UCSD-AML1 (cell line): ENCODE data around the gene SUB1.
"Not testable (repeated sequence)": the region's sequence is repeated elsewhere in the genome, so short reads cannot be mapped to it uniquely, and the experiment has no call there.

Experiments
- DNase-seq: peaks from one replicate; lab custom pipeline; 2025; ENCODE audit not compliant: unreplicated experiment; lab: John Stamatoyannopoulos, UW

Gene SUB1

DNA sequence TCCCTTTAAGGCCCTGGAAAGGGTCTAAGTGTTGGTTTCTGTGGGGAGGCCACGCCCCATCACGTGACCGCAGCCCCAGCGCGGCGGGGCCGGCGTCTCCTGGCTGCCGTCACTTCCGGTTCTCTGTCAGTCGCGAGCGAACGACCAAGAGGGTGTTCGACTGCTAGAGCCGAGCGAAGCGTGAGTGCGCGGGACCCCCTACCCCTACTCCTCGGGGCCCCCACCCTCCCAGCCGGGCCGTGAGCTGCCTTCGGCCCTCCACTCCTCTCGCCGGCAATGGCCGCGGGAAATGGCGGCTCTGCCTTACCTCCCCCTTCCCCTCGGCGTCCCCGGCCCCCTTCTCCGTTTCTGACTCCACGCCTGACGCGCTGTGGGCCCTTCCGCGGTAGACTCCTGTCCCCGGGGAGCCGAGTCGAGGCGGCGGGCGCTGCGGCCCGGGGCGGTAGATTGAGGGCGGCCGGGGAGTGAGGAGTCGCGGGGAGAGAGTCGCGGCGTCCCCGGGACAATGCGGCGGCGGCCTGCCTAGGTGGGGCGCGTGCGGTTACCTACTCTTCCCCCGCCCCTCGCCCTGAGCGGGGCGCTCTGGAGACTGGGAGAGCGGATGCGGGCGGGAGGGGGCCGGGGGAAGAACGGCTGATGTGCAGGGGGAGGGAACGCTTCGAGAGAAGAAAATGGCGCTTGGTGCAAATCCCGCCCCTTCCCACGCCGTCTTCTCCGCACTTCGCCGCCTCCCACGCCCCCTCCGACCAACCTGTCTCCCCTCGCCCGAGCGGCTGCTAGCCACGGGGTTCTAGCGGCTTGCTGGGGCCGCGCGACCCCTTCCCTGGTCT is at the start of gene SUB1:
TSS of gene SUB1 (plus strand) at position 112 of the 830 bp plus-strand sequence. CDS start 2,956 bp downstream, outside the sequence.
- DNase-seq: peak; percentile 92

DNA sequence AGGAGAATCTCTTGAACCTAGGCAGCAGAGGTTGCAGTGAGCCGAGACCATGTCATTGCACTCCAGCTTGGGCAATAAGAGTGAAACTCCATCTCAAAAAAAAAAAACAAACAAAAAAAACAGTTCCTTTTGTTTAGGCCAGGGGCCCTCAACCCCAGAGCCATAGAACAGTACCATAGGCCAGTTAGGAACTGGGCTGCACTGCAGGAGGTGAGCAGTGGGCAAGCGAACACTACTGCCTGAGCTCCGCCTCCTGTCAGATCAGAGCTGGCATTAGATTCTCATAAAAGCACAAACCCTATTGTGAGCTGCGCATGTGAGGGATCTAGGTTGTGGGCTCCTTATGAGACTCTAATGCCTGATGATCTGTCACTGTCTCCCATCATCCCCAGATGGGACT is 49.1 kb upstream of the SUB1 start:
- no peak for DNase-seq

DNA sequence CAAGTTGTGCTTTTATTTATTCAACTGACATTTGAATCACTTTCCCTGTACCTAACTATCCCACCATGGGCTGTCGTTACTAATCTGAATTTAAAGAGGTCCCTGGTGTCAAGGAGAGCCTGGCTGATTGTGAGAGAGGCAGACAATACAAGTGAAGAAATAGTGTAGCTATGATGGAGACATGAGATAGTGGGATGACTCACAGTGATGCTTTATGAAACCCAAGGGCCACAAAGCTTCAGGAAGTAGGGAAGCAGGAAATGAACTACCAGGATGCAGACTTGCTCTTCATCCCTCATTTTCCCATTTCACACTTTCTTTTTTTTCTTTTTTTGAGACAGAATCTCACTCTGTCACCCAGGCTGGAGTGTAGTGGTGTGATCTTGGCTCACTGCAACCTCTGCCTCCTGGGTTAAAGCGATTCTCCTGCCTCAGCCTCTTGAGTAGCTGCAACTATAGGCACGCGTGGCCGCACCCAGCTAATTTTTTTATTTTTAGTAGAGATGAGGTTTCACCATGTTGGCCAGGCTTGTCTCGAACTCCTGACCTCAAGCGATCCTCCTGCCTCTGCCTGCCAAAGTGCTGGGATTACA is 47.8 kb upstream of the SUB1 start:
- DNase-seq: not testable (repeated sequence)

DNA sequence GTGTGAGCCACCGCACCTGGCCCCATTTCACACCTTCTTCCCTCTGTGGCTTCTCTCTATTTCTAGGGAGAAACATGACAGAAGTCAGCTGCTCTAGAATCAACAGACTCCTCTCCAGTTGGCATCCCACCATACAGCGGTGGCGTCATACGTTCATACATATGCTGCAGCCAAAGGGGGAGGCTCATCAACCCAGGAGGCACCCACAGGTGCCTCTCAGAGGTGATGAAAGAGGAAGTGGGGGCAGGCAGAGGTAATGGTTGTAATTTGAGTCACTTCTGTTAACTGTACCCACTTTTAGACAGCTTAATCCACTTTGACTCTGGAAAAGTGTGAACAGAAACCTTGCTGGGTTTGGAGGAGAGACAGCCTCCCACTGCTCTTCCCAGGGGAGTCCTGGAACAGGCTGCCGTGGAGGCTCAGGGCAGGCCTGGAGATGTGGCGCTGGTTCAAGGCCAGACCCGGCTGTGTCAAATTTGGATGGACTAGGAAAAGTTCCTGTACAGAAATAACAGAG is 47.3 kb upstream of the SUB1 start:
- DNase-seq: no peak

DNA sequence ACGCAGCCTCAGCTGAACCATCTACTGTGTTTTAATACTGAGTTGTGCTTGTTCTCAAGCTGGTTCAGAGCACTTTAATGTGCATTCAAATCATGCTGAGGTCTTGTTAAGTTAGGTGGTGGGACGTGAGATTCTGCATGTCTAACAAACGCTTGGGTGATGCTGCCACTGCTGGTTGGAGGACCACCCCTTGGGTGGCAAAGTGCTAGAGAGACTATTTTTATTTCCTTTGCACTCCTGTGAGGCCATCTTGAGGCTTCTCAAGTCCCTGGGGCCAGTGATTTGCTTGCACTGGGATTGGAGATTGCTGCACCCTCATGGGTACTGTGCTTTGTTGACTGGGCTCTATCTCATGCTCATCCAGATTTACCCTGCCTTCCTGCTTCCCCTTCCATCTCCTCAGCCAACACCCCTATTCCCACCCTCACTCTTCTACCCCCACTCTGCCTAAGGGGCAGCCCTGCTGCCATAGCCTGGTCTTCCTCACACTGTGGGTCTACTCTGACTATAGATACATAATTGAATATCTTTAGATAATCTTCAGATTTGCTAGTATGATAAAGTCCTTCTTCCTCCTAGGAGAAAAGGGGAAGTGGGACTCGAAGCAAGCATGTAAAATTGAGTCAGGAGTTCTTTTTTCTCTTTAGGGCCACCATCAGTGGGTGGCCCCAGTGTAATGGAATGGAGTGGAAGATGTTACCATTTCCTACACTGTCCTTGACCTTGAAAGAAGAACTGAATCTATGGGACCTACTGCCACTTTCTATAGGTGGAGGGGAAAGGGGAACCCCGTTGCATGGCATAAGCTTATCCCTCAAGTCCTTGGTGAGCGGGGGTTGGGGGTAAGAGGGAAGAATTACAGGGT is 45.1 kb upstream of the SUB1 start:
- DNase-seq: no peak

DNA sequence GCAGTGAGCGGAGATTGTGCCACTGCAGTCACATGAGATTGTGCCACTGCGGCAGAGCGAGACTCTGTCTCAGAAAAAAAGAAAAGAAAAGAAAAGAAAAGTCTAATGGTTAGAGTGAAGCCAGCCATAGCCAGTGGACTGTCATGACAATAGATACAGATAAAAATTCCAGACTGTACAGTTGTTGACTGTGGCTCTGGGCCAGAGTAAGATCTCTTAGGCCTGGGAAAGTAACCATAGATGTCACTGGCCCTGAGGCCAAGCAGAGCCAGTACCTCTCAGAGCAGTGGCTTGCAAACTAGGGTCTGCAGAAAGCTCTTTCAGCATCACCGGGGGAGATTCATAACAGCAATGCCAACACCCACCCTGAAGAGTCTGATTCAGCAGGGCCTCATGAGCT is 44.1 kb upstream of the SUB1 start:
- DNase-seq: no peak

DNA sequence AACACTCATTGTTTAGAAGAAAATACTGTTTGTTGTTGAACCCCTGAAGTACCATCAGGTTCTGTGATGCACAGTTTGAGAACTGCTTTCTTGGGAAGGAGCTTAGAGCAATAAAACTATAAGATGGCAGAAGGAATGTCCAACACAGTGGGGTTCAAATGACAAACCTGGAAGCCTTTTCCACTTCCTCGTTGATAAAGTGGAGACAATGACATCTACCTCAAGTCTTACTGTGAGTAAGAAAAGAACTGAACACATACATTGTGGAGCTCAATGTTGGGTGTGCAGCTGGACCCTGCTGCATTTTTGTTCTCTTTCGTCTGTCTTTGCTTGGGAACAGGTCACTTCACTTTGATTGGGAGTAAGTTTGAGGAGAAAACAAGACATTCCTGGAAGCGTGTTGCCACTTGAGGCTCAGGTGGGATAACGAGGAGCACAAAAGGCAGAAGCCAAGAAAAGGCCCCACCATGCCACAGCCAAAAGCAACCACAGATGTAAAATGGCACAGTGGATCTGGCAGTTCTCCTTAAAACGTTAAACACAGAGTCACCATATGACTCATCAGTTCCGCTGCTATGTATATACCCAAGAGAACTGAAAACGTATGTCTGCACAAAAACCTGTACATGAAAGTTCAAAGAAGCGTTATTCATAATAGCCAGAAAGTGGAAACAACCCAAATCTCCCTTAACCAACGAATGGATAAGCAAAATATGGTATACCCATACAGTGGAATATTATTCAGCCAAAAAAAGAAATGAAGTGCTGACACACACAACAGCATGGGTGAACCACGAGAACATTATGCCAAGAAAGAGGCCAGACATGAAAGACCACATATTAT is 42.9 kb upstream of the SUB1 start:
- DNase-seq: no peak

DNA sequence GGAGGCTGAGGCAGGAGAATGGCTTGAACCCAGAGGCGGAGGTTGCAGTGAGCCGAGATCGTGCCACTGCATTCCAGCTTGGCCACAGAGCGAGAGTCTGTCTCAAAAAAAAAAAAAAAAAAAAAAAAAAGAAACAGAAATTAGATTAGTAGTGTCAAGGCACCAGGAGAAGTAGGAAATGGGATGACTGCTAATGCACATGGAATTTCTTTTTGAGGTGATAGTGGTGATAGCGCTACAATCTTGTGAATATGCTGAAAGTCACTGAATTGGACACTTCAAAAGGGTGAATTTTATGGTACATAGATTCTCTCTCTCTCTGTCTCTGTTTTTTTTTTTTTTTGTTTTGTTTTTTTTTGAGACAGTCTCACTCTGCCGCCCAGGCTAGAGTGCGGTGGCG is 42.1 kb upstream of the SUB1 start:
- DNase-seq: no peak

DNA sequence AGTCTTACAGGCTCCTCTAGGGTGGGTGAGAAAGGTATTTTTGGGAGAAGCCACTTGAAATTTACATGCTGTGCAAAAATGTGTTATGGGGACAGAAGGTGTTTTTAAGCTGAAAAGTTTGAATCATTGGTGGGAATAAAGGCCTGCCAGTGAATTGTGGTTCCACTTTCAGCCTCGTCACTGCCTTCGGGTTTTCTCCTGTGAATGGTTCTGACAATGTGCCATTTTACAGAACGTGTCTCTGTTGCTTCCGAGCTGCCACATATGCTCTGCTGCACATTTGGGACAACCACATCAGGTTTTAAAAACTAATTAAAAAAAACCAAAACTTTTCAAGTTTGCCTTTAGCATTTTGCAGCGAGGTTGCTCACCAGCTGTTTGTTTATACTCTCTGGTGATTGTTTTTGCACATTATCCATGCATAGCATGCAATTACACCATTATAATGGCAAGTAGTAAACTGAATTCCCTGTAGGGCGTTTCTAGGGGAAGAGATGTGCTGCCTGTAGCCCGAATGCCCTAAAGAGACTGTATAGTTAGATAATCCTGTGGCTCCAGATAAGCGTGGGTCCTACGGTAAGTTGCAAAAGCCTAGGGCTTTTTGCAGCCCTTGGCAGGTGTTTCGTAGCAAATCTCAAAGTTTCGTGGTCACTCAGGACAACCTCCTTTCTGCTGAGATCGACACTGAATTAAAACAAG is 40.1 kb upstream of the SUB1 start:
- DNase-seq: no peak

DNA sequence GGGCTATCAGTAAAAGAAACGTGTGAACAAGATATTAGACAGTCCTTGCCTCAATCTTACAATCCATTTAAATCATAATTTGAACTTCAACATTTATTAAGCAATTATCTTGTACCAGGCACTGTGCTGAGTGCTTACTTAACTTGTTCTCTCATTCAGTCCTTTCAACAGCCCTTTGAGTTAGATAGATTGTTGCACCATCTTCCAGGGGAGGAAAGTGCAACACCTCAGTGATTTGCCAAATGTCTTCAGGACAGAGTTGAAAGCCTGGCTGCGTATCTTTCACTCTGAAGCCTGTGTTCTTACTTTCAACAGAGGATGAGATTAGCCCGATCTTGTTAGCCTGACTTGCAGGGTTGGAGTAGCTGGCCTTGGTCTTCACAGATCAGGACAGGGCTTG is 34.2 kb upstream of the SUB1 start:
- DNase-seq: no peak

DNA sequence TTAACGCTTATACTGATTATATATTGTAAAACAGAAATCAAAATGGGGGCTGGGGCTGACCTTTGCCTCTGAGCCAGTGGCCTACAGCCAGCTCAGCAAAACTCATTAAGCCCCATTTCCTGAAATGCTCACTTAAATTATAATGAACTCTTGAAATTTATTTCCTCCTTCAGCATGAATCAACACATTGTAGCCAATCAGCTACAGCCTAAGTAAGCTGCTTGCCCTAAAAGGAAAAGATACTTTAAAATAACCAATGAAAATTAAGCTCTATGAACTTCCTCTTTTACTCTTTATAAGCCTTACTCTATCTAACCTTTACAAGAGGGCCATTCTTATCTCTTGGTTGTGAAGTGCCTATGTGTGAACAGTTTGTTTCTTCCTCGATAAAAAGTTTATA is 33.5 kb upstream of the SUB1 start:
- no peak for DNase-seq

DNA sequence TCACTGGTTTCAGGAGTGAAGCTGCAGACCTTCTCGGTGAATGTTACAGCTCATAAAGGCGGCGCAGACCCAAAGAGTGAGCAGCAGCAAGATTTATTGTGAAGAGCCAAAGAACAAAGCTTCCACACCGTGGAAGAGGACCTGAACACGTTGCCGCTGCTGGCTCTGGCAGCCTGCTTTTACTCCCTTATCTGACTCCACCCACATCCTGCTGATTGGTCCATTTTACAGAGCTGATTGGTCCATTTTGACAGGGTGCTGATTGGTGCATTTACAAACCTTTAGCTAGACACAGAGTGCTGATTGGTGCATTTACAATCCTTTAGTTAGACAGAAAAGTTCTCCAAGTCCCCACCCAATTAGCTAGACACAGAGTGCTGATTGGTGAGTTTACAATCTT is 32.9 kb upstream of the SUB1 start:
- DNase-seq: not testable (repeated sequence)

DNA sequence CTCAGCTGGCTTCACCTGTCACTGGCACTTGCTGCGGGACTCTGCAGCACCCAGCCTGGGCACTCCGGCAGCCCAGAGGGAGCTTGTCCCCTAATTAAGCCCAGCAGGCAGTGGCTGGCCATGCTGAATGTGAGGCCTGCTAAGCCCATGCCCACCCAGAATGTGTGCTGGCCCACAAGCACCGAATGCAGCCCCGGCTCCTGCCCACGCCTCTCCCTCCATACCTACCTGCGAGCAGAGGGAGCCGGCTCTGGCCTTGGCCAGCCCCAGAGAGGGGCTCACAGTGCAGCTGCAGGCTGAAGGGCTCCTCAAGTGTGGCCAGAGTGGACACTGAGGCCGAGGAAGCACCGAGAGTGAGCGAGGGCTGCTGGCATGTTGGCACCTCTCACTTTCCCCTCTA is 32.4 kb upstream of the SUB1 start:
- no peak for DNase-seq

DNA sequence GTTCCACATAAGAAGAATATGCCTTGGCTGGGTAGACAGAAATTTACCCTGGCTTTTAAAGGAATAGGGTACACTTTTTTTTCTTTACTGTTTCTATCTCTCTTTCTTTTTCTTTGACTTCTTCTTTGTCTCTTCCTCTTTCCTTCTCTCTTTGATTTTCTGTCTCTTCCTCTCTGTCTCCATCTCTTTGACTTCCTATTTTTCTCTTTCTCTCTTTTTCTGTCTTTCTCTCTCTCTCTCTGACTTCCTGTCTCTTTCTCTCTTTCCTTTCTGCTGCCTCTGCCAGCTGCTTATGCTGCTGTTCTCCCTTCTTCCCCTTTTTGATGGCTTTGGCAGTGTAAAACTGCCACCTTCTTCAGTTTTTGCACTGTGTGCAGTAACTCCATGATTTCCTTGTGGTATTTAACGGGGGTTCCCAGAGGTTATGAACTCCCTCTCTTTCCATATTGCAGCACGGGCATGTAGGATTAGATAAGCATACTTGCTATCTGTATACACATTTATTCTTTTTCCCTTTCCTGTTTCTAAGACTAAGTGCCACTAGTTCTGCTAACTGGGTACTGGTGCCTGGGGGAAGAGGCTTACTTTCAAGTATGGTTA is 31.1 kb upstream of the SUB1 start:
- DNase-seq: not testable (repeated sequence)

DNA sequence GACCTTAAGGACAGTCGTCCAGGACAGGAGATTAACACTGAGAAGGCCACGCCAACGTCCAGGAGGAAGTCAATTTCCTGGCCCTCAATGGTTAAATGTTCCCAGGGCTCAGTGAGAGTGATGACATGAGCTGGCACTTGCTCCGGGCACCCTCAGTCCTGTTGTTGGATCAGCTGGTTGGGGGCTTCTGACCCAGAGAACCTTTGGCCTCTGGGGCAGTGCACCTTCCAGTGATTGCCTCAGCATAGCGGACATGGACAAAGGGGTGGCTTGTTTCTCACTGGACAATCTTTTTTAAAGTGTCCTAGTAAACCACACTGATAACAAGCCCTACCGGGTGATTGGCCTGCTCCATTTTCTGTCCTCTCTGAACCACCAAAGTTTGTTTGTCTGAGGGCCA is 28.8 kb upstream of the SUB1 start:
- not testable (repeated sequence) for DNase-seq

DNA sequence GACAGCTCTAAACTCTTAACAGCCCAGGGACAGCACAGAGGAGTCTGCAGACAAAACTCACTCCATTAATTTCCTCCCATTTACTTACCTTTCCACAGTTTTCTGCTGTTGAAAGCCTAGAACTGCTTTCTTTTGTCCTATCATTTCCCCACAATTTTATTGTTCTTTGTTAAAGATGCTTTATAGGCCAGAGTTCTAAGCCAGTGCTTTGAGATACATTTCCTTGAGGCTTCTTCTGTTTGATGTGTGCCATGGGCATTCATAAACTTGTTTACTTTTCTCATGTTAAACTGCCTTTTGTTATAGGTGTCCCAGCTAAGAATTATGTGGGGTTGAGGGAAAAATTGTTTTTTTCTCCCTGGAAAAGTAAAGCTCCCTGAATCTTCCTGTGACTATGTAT is 25.9 kb upstream of the SUB1 start:
- no peak for DNase-seq

DNA sequence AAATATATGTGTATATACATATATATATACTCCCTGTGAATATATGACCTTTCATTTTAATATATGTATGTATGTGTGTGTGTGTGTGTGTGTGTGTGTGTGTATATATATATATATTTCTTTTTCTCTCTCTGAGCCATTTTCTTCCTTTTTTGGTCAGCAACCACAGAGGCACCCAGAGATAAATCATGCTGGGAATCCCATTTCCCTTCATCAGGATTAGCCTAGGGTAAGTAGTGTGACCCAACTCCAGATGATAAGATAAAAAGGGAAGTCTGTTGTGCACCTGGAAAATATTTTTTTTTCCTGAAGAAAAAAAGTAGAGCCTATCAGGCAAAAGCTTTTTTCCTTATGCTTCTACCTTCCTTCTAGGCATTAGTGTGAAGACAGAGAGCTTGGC is 25.4 kb upstream of the SUB1 start:
- DNase-seq: no peak

DNA sequence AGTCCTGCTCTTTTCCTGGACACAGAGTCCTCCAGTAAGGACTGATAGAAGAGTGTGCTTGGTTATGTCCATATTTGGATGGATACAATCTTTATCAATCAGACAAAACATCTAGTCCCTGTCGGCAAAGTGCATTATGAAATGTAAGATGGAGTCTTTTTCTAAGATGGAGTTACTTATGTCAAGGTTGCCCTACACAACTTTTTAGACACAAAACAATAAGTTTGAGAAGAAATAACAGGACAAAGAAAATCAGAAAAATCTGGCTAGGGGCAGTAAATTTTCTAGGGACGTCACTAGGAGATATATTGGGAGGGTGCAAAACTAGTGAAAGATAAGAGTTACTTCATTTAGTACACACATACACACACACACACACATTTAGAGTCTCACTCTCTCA is 23.3 kb upstream of the SUB1 start:
- no peak for DNase-seq

DNA sequence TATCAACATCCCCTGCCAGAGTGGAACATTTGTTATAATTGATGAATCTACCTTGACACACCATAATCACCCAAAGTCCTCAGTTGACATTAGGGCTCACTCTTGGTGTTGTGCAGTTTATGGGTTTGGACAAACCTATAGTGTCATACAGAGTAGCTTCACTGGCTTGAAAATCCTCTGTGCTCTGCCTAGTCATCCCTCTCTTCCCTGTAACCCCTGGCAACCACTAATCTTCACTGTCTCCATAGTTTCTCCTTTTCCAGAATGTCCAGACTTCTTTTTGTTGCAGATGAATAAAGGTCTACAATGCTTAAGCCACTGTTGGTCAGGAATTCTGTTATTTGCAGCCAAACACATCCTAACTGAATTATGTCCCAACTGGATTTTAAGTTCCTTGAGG is 22.5 kb upstream of the SUB1 start:
- DNase-seq: no peak

DNA sequence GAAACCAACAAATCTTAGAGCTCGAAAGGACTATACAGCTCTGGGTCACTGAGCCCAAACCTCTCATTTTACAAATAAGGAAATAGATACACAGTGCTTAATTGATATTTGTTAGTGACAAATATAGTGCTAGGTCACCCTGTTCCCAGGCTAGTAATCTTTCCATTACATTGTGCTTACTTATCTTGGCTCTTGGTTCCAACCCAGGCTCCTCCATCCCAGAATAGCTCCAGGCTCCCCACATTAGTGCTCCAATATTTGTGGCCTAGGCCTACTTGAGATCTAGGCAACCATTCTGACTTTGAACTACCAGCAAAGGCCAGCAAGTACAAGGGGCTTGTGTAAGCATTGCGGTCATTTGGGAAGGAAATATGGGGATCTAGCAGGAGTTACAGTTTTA is 21.7 kb upstream of the SUB1 start:
- no peak for DNase-seq
